K562 (cell line): ENCODE results near the gene IFI27L2. TPM values are rescaled to one million over a fixed set of nuclear protein-coding genes. Genes with fewer than 3 reads are reported as not detected.

Experiments
- ATAC-seq: fragments of 200-7000 bp; cut with Tn5 transposase; 3 replicates; pipeline ENCODE4 v1.9.1; 2020; ENCODE audit warnings: moderate library complexity
- BruUV-seq: library from RNA; stranded (reverse); fragments of 400-500 nt; replicated peaks from 2 replicates; lab custom pipeline; 2021; lab: Mats Ljungman, UMichigan
- CTCF ChIA-PET: fragments of 300-600 bp; formaldehyde crosslinking; extraction: SDS; loops from one replicate; lab custom pipeline; 2021; ENCODE audit warnings: low intra/inter-chr PET ratio; lab: Yijun Ruan, JAX
- POLR2A ChIA-PET: fragments of 300-600, 350-650 bp; sonication (Branson Sonifier 250); formaldehyde crosslinking; extraction: SDS; loops from one replicate; lab custom pipeline; 2021; ENCODE audit warnings: antibody characterized with exemption, inconsistent platforms; lab: Yijun Ruan, JAX
- DNase-seq, 4 experiments: peaks; one replicate each; pipeline versions ENCODE4 v3.0.0 to v3.0.0-alpha.2; 2011 to 2018; ENCODE audit warnings: low spot score in 3 of 4, mixed read lengths in 3 of 4; ENCODE audit errors: extremely low read depth in 1 of 4
- FAIRE-seq: peaks from 2 replicates; lab custom pipeline; 2011; peaks lifted over from hg19 to GRCh38; lab: Jason Lieb, UNC
- H2AFZ ChIP-seq: 2 replicates; pipeline ENCODE4 v1.6.0; 2011; ENCODE audit warnings: low read depth, low read length, control low read depth, inconsistent platforms
- H3K27ac ChIP-seq: fragments of 200-600 bp; 3 replicates; pipeline ENCODE4 v1.8.0; 2011; ENCODE audit warnings: low read depth, mild to moderate bottlenecking, control low read depth, inconsistent platforms, low read length, moderate library complexity, mixed read lengths; ENCODE audit errors: extremely low read depth
- H3K27me3 ChIP-seq, 2 experiments: fragments of 300-600 bp in 1 of 2; 2 replicates in 1 of 2; 3 replicates in 1 of 2; pipeline versions ENCODE4 v1.6.0 to v1.8.0; 2011; ENCODE audit warnings: inconsistent platforms in 2 of 2, low read length in 2 of 2, mild to moderate bottlenecking in 1 of 2, mixed read lengths in 1 of 2, moderate library complexity in 1 of 2; ENCODE audit not compliant: control insufficient read depth in 2 of 2, insufficient read depth in 2 of 2
- H3K36me3 ChIP-seq: fragments of 300-600 bp; 3 replicates; pipeline ENCODE4 v1.8.0; 2011; ENCODE audit warnings: mild to moderate bottlenecking, low read length, inconsistent platforms; ENCODE audit not compliant: control insufficient read depth, insufficient read depth
- H3K4me1 ChIP-seq, 2 experiments: fragments of 200-600 bp in 1 of 2; replicated peaks in 1 of 2; 2 replicates in 1 of 2; 3 replicates in 1 of 2; pipeline versions ENCODE4 v1.5.1 to v1.8.0; 2011; ENCODE audit warnings: inconsistent platforms in 2 of 2, low read length in 2 of 2, mild to moderate bottlenecking in 1 of 2, mixed read lengths in 1 of 2, moderate library complexity in 1 of 2; ENCODE audit not compliant: control insufficient read depth in 2 of 2, insufficient read depth in 2 of 2
- H3K4me2 ChIP-seq: 2 replicates; pipeline ENCODE4 v1.6.1; 2011; ENCODE audit warnings: low read length, control low read depth, inconsistent platforms, mixed read lengths; ENCODE audit not compliant: insufficient read depth
- H3K4me3 ChIP-seq: fragments of 200-600 bp; sonication (generic), shearing (Covaris generic); 2 replicates; pipeline ENCODE4 v1.5.1; 2016; ENCODE audit warnings: control low read depth, inconsistent platforms
- H3K79me2 ChIP-seq: fragments of 200-600 bp; 3 replicates; pipeline ENCODE4 v1.8.0; 2011; ENCODE audit warnings: low read length, inconsistent platforms; ENCODE audit not compliant: control insufficient read depth, insufficient read depth
- H3K9ac ChIP-seq, 2 experiments: 2 replicates each; pipeline versions ENCODE4 v1.6.0 to v1.6.1; 2011; ENCODE audit warnings: low read depth in 2 of 2, low read length in 2 of 2, control low read depth in 1 of 2, inconsistent platforms in 1 of 2, mild to moderate bottlenecking in 1 of 2, mixed read lengths in 1 of 2; ENCODE audit not compliant: insufficient read depth in 1 of 2
- H3K9me1 ChIP-seq: one replicate; pipeline ENCODE4 v1.6.0; 2011; ENCODE audit warnings: inconsistent platforms, mild to moderate bottlenecking, low read length, moderate library complexity; ENCODE audit not compliant: control insufficient read depth, insufficient read depth
- H3K9me3 ChIP-seq: replicated peaks from 2 replicates; pipeline ENCODE4 v1.5.1; 2011; ENCODE audit warnings: low read depth, low read length, inconsistent platforms; ENCODE audit not compliant: control insufficient read depth, insufficient read depth
- H4K20me1 ChIP-seq: replicated peaks from 2 replicates; pipeline ENCODE4 v1.6.1; 2011; ENCODE audit warnings: low read length, inconsistent platforms, mixed read lengths; ENCODE audit not compliant: control insufficient read depth, insufficient read depth
- BRD4 ChIP-seq: fragments of 200-600 bp; sonication (generic); IDR thresholded peaks from 2 replicates; pipeline ENCODE4 v1.6.1; 2017; ENCODE audit warnings: inconsistent platforms
- CBX2 ChIP-seq: fragments of 200-600 bp; sonication (generic); IDR thresholded peaks from one replicate; pipeline ENCODE4 v1.6.1; 2012; ENCODE audit warnings: mild to moderate bottlenecking, low read length, inconsistent platforms; ENCODE audit not compliant: insufficient read depth, poor library complexity, severe bottlenecking
- HMGN3 ChIP-seq: IDR thresholded peaks from 2 replicates; pipeline ENCODE4 v1.6.1; 2011; ENCODE audit warnings: borderline replicate concordance, low read depth, mild to moderate bottlenecking, mixed read lengths, low read length; ENCODE audit not compliant: insufficient read length; ENCODE audit errors: extremely low read depth
- MTA2 ChIP-seq: fragments of 450-650 bp; IDR thresholded peaks from 2 replicates; pipeline ENCODE4 v1.6.1; 2016; ENCODE audit warnings: low read depth
- ZNF12 ChIP-seq: sonication (generic); formaldehyde crosslinking; IDR thresholded peaks from 2 replicates; pipeline ENCODE4 v1.4.0; 2020; ENCODE audit warnings: mild to moderate bottlenecking, missing genetic modification reagents
- in situ Hi-C: fragments of 300-500 bp; cut with MboI; formaldehyde crosslinking; loops from 4 replicates; pipeline ENCODE4 v1.15.0; 2018; ENCODE audit warnings: inconsistent platforms, mixed read lengths
- intact Hi-C: fragments of 100-400 bp; cut with micrococcal nuclease; formaldehyde crosslinking; loops from 2 replicates; pipeline ENCODE4 v1.14.2; 2022
- polyA plus RNA-seq, 8 experiments: library from polyadenylated mRNA; depleted of rRNA in 4 of 8; stranded (reverse) in 5 of 8; unstranded in 3 of 8; fragments of >200 nt; fragmentation: Nextera tagmentation in 2 of 8; fragmentation: Illumina TruSeq in 1 of 8; extraction: Ambion mirVana in 2 of 8; extraction: Trizol in 1 of 8; gene quantifications; 2 replicates each; pipeline versions ENCODE4 v1.2.1 to v1.2.3, GENCODE V29; 2011 to 2014; ENCODE audit warnings: inconsistent platforms in 1 of 8, missing spikeins in 1 of 8
- total RNA-seq, 7 experiments: library from RNA; depleted of rRNA in 6 of 7; stranded (reverse); fragments of >200 nt in 6 of 7; fragmentation: Illumina TruSeq in 2 of 7; extraction: Trizol in 2 of 7; gene quantifications; 2 replicates each; pipeline versions ENCODE4 v1.2.1 to v1.2.3, GENCODE V29; 2011 to 2021; ENCODE audit warnings: low replicate concordance in 1 of 7
- TF ChIP-seq, protein P1 (sequence below), 2 experiments: fragments of 450-650 bp; formaldehyde crosslinking in 1 of 2; IDR thresholded peaks; 2 replicates each; pipeline versions ENCODE4 v1.4.0 to v1.6.1; 2014 to 2020; ENCODE audit warnings: mild to moderate bottlenecking in 2 of 2, borderline replicate concordance in 1 of 2, low read depth in 1 of 2

IFI27L2 gene
- total and polyA plus RNA-seq, 9 of the 15 experiments (the other 6 are each of a cell fraction or from before 2014, with no cell fraction given) = 1.0 to 9.3 (median 4.1) TPM

DNA sequence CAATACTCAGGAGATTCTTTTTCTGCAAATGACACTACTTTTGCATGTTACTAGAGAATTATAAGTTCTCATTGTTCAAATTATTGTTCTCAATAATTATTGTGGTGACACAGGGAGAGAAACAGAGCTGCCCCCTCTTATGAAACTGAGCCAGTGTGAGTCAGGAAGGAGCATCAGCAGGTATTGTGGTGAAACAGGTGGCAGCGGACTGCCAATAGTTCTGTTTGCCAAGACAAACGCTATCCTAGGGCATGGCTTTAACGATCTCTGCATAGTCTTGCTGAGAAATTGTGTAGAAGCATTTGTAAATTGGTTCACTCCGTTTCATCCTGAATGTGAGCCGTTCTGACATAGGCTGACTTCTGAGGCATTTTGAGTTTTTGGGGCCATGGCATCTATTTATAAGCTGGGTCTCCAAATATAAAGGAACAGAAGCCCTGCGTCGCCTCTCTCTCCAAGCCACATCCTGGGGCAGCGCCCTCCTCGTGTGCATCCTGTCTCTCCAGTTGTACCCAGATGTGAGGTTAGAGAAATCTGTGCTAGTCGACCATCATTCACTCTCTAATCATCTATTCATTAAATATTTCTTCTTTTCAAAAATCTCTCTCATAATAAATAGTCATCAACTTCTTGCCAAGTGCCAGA, 29.0 kb upstream of the IFI27L2 start (continued):
- no peak for TF ChIP-seq CBX2
- no peak for TF ChIP-seq HMGN3
- TF ChIP-seq, all 486 proteins: peak for 0

DNA sequence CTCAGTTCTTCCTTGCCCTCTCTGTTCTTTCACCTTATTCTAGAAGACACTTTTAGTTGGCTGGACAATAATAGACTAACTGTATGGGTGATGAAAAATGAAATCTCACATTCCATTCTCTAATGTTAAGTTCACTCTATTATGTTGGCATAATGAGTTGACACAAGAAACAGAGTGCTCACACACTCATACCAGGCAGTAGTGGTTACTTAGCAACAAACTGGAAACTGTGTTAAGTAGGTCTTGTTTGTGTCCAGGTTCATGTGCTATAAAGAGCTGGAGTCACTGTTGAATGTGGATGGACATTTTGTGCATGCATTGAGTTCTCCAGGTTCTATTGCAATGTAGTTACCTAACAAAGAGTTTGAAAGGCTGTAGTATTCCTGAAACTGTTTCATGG, 27.8 kb upstream of the IFI27L2 start:
- no peaks in the 10 kb centered on the region for H3K27me3 ChIP-seq
- ChIA-PET POLR2A (no interaction called here), CTCF (no interaction called here)
- H3K9ac ChIP-seq = no peak overlapping the region
- H3K79me2 ChIP-seq = no peaks in the 10 kb centered on the region
- no peaks in the 10 kb centered on the region for H3K9me1 ChIP-seq
- no peaks in the 10 kb centered on the region for H4K20me1 ChIP-seq
- intact Hi-C loops (no loop called here), in situ Hi-C loops (no loop called here)
- no peaks in the 10 kb centered on the region for H3K4me1 ChIP-seq
- H3K27ac ChIP-seq = no peak overlapping the region
- no peaks in the 10 kb centered on the region for H3K9me3 ChIP-seq
- no peaks in the 10 kb centered on the region for H3K36me3 ChIP-seq
- FAIRE-seq = no peak
- H3K4me2 ChIP-seq = no peak overlapping the region
- no peak overlapping the region for H2AFZ ChIP-seq
- no peak for DNase-seq
- no peak for ATAC-seq
- no peak overlapping the region for H3K4me3 ChIP-seq
- no TSS peak for BruUV-seq
- TF ChIP-seq, protein P1, sequence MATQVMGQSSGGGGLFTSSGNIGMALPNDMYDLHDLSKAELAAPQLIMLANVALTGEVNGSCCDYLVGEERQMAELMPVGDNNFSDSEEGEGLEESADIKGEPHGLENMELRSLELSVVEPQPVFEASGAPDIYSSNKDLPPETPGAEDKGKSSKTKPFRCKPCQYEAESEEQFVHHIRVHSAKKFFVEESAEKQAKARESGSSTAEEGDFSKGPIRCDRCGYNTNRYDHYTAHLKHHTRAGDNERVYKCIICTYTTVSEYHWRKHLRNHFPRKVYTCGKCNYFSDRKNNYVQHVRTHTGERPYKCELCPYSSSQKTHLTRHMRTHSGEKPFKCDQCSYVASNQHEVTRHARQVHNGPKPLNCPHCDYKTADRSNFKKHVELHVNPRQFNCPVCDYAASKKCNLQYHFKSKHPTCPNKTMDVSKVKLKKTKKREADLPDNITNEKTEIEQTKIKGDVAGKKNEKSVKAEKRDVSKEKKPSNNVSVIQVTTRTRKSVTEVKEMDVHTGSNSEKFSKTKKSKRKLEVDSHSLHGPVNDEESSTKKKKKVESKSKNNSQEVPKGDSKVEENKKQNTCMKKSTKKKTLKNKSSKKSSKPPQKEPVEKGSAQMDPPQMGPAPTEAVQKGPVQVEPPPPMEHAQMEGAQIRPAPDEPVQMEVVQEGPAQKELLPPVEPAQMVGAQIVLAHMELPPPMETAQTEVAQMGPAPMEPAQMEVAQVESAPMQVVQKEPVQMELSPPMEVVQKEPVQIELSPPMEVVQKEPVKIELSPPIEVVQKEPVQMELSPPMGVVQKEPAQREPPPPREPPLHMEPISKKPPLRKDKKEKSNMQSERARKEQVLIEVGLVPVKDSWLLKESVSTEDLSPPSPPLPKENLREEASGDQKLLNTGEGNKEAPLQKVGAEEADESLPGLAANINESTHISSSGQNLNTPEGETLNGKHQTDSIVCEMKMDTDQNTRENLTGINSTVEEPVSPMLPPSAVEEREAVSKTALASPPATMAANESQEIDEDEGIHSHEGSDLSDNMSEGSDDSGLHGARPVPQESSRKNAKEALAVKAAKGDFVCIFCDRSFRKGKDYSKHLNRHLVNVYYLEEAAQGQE (IDR thresholded peaks at IDR 0.05; ENCODE audit: borderline replicate concordance) = no peak
- TF ChIP-seq, protein P1 (CRISPR knock-in tag; IDR thresholded peaks at IDR 0.05; ENCODE audit: low read depth) = no peak
- TF ChIP-seq BRD4 (no peak), ZNF12 (CRISPR knock-in tag) (no peak), MTA2 (no peak)
